HG03442 (cell line): Measurements from ENCODE around the gene DLGAP1.
"Not testable (repeated sequence)": the region's sequence is repeated elsewhere in the genome, so short reads cannot be mapped to it uniquely, and the experiment has no call there.

Source experiments
- ATAC-seq: cut with Tn5 transposase; IDR thresholded peaks from one replicate; pipeline ENCODE4 v1.9.1; 2021; ENCODE audit warnings: mild to moderate bottlenecking, moderate library complexity; ENCODE audit not compliant: unreplicated experiment

DLGAP1 gene

DNA sequence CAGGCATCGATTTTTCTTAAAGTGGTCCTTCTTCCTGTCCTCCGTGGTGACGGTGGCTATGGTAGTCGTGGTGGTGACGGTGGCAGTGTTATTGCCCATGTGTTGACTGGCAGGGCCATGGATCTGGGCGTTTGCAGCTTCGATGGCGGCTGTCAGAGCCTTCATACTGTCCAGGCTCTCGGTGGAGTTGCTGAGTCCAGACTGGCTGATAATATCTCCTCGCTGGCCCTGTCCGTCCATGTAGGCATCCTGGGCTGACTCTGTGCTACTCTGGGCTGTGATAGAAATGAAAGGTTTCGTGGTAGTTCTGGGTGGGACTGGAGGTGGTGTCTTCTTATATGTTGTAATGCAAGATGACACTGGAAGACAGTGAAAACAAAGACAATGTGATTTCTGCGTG is 873.2 kb downstream of the DLGAP1 start:
- ATAC-seq = no peak

- ATAC-seq = not testable (repeated sequence)
Measured at GRCh38 chr18:3580523-3581025, 874.5 kb downstream of the DLGAP1 start.

DNA sequence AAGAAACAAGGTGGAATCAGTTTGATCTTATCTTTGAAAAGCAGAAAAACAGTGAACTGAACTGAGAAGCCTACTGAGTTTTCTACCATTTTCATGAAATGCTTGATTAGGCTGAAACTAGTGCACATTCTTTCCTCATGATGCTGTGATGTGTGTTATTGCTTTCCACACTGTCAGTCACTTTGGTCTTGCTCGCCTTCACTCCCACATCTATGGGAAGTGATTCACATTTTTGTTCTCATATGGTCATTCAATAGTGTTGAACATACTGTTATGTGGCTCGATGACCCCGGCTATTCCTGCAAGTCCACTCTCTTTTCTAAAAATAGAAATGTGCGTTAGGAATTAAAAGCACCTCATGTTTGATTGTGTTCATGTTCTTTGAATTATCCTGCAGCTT is 875.4 kb downstream of the DLGAP1 start:
- ATAC-seq = no peak

- ATAC-seq = no peak
Measured at GRCh38 chr18:3578621-3579020, 876.5 kb downstream of the DLGAP1 start.

GRCh38 chr18:3577281-3577855 is 877.7 kb downstream of the DLGAP1 start:
- no peak for ATAC-seq

DNA sequence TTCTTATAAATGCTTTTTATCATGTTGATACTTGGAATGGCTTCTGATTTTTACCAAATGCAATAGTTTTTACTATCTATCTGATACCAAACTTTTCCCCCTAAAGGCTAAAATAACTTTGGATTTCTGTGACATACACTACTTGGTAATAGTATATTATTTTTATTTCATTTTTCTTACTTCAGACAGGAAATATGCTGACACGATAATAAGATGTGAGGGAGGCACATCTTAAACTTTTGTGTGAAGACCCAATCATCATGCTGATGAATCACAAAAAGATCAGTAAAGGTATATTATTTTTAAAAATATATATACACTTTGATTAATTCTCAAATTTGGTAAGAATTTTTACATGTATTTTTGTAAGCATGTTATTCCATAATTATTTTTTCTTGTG is 882.3 kb downstream of the DLGAP1 start:
- no peak for ATAC-seq

GRCh38 chr18:3566851-3567250 is 888.3 kb downstream of the DLGAP1 start:
- ATAC-seq = no peak

DNA sequence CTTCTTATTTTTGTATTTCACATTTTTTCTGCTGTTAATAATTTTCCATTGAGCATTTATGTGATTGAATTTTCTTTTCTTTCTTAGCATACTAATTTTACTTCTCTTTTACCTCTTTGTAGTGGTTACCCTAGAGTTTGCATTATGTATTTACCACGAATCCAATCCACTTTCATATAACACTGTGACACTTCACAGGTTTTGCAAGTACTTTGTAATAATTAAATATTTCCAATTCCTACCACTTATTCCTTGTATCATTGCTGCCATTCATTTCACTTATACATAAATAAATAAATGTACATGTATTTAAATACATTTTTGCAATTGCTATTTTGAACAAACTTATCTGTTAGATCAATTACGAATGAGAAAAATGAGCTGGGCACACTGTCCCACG is 894.4 kb downstream of the DLGAP1 start:
- ATAC-seq = no peak

- no peak for ATAC-seq
Measured at GRCh38 chr18:3554811-3555427, 900.2 kb downstream of the DLGAP1 start.

GRCh38 chr18:3554091-3554601 is 901.0 kb downstream of the DLGAP1 start:
- ATAC-seq = no peak

DNA sequence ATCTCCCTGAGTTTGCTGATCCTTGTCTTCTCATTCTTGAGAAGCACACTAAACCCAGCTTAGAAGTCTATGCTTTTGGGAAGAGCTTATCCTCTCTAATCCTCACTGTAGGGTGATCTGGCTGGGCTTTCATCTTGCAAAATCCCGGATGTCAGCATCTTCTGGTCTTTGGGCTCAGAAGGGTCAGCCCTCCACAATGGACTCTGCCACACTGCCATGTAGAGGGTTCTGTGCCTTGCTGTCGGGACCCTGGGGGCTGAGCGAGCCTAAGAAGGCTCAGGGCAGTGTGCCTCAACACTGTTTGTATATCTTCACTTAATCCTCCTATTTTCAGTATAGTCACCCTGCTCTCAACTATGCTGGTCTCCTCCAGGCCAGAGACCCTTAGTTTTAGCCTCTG is 902.8 kb downstream of the DLGAP1 start:
- no peak for ATAC-seq

DNA sequence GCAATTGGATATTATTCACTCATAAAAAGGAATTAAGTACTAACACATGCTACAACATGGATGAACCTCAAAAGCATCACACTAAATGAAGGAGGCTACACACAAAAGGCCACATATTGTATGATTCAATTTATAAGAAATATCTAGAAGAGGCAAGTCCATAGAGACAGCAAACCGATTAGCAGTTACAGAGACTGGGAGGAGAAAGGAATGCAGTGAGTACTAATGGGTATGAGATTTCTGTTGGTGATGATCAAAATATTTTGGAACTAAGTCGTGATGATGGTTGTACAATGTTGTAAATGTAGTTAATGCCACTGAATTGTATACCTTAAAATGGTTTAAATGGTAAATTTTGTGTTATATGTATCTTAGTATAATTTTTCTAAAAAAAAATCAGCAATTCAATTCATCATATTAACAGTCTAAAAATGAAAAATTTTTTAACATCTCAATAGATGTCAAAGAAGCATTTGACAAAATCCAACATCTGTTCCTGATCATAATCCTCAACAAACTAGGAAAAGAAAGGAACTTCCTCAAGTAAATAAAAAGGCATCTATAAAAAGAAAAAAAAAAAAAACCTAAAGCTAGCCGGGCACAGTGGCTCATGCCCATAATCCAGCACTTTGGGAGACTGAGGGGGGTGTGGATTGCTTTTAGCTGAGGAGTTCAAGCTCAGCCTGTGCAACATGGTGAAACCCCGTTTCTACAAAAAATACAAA is 907.1 kb downstream of the DLGAP1 start:
- ATAC-seq = no peak

GRCh38 chr18:3546106-3546505 is 909.0 kb downstream of the DLGAP1 start:
- no peak for ATAC-seq

DNA sequence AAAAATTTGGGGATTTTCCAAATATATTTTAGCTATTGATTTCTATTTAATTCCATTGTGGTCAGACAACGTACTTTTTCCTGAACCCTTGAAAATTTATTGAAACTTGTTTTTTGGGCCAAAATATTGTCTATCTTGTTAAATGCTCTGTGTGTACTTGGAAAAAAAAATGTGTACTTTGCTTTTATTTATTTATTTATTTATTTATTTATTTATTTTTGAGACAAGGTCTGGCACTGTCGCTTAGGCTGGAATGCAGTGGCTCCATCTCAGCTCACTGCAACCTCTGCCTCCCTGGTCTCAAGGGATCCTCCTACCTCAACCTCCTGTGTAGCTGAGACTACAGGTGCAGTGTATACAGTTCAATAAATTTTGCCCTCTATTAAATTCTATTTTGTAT is 910.6 kb downstream of the DLGAP1 start:
- ATAC-seq = no peak

- peak; percentile 99 for ATAC-seq
Measured at GRCh38 chr18:3541549-3542386, 913.3 kb downstream of the DLGAP1 start.

GRCh38 chr18:3540805-3541548 is 914.1 kb downstream of the DLGAP1 start:
- ATAC-seq = no peak

GRCh38 chr18:3538954-3539617 is 916.0 kb downstream of the DLGAP1 start:
- ATAC-seq = no peak

- no peak for ATAC-seq
Measured at GRCh38 chr18:3538456-3538855, 916.7 kb downstream of the DLGAP1 start.

- ATAC-seq = no peak
Measured at GRCh38 chr18:3530807-3531206, 924.3 kb downstream of the DLGAP1 start.

GRCh38 chr18:3529601-3530000 is 925.5 kb downstream of the DLGAP1 start:
- ATAC-seq = no peak
